GM23338 (cell line): Measurements from ENCODE around the gene FTCD. TPM values are rescaled to one million over a fixed set of nuclear protein-coding genes. Genes with fewer than 3 reads are reported as not detected.

Source experiments
- ATAC-seq: fragments of 200-7000 bp; cut with Tn5 transposase; 3 replicates; pipeline ENCODE4 v1.9.1; 2020
- DNase-seq: peaks from one replicate; pipeline ENCODE4 v3.0.0-alpha.2; 2015; ENCODE audit warnings: low spot score
- H2AFZ ChIP-seq: fragments of 200-600 bp; sonication (generic); 2 replicates; pipeline ENCODE4 v1.8.0; 2016; ENCODE audit warnings: antibody characterized with exemption, mild to moderate bottlenecking, moderate library complexity
- H3F3A ChIP-seq: fragments of 200-600 bp; sonication (generic); replicated peaks from 2 replicates; pipeline ENCODE4 v1.8.0; 2017; ENCODE audit warnings: antibody characterized with exemption, mixed run types, low read depth
- H3K27ac ChIP-seq: fragments of 200-600 bp; sonication (generic); 2 replicates; pipeline ENCODE4 v1.6.1; 2016; ENCODE audit warnings: low read depth
- H3K27me3 ChIP-seq: fragments of 200-600 bp; sonication (generic); 2 replicates; pipeline ENCODE4 v1.8.0; 2016; ENCODE audit warnings: mild to moderate bottlenecking, mixed run types, moderate library complexity; ENCODE audit not compliant: insufficient read depth
- H3K36me3 ChIP-seq: fragments of 200-600 bp; sonication (generic); 2 replicates; pipeline ENCODE4 v1.8.0; 2016; ENCODE audit warnings: mild to moderate bottlenecking; ENCODE audit not compliant: insufficient read depth
- H3K4me1 ChIP-seq: fragments of 200-600 bp; sonication (generic); 2 replicates; pipeline ENCODE4 v1.8.0; 2016; ENCODE audit warnings: mild to moderate bottlenecking, moderate library complexity; ENCODE audit not compliant: insufficient read depth
- H3K4me2 ChIP-seq: fragments of 200-600 bp; sonication (generic); 2 replicates; pipeline ENCODE4 v1.7.1; 2017; ENCODE audit warnings: mixed run types
- H3K4me3 ChIP-seq: fragments of 200-600 bp; sonication (generic); 2 replicates; pipeline ENCODE4 v1.6.1; 2016; ENCODE audit warnings: mixed run types
- H3K79me2 ChIP-seq: fragments of 200-600 bp; sonication (generic); replicated peaks from 2 replicates; pipeline ENCODE4 v1.8.0; 2017; ENCODE audit warnings: mild to moderate bottlenecking; ENCODE audit not compliant: insufficient read depth
- H3K9me2 ChIP-seq: fragments of 200-600 bp; sonication (generic); 2 replicates; pipeline ENCODE4 v1.8.0; 2017; ENCODE audit not compliant: insufficient read depth
- H4K20me1 ChIP-seq: fragments of 200-600 bp; sonication (generic); replicated peaks from 2 replicates; pipeline ENCODE4 v1.8.0; 2017; ENCODE audit warnings: mild to moderate bottlenecking; ENCODE audit not compliant: insufficient read depth
- H3K27ac Mint-ChIP-seq: 2 replicates; pipeline ENCODE4 v1.8.0; 2020; ENCODE audit warnings: inconsistent platforms, mild to moderate bottlenecking, moderate library complexity, mixed read lengths
- H3K27me3 Mint-ChIP-seq: 3 replicates; pipeline ENCODE4 v1.8.0; 2022; ENCODE audit warnings: low read depth, mild to moderate bottlenecking, moderate library complexity, mixed read lengths, inconsistent platforms; ENCODE audit not compliant: insufficient read depth, poor library complexity
- H3K36me3 Mint-ChIP-seq: 3 replicates; pipeline ENCODE4 v1.8.0; 2021; ENCODE audit warnings: low read depth, mild to moderate bottlenecking, inconsistent platforms, moderate library complexity, mixed read lengths
- H3K4me1 Mint-ChIP-seq: 3 replicates; pipeline ENCODE4 v1.8.0; 2020; ENCODE audit warnings: mild to moderate bottlenecking, inconsistent platforms, mixed read lengths
- H3K4me3 Mint-ChIP-seq: 3 replicates; pipeline ENCODE4 v1.8.0; 2021; ENCODE audit warnings: moderate library complexity, mild to moderate bottlenecking, inconsistent platforms, mixed read lengths
- H3K9me3 Mint-ChIP-seq: 3 replicates; pipeline ENCODE4 v1.8.0; 2020; ENCODE audit warnings: moderate library complexity, mild to moderate bottlenecking, inconsistent platforms, mixed read lengths
- CREB1 ChIP-seq: fragments of 250-450 bp; sonication (Bioruptor Pico); IDR thresholded peaks from 2 replicates; pipeline ENCODE4 v1.5.0; 2020; ENCODE audit warnings: low read depth, mild to moderate bottlenecking, moderate library complexity
- CTCF ChIP-seq, 2 experiments: fragments of 200-600 bp in 1 of 2; sonication (generic) in 1 of 2; conservative IDR thresholded peaks; 2 replicates each; pipeline versions ENCODE4 v1.5.1 to v1.6.1; 2016 to 2017; ENCODE audit warnings: antibody characterized with exemption in 2 of 2, low read depth in 2 of 2, mild to moderate bottlenecking in 2 of 2, moderate library complexity in 1 of 2
- ETS1 ChIP-seq: IDR thresholded peaks from 2 replicates; pipeline ENCODE4 v1.6.1; 2016; ENCODE audit warnings: antibody characterized with exemption
- EZH2phosphoT487 ChIP-seq: fragments of 200-600 bp; sonication (generic); IDR thresholded peaks from one replicate; pipeline ENCODE4 v1.8.1; 2018; ENCODE audit warnings: antibody characterized with exemption; ENCODE audit not compliant: unreplicated experiment
- JUNB ChIP-seq: IDR thresholded peaks from one replicate; pipeline ENCODE4 v1.6.1; 2016; ENCODE audit warnings: antibody characterized with exemption; ENCODE audit not compliant: unreplicated experiment
- NANOG ChIP-seq: IDR thresholded peaks from 2 replicates; pipeline ENCODE4 v1.6.1; 2016; ENCODE audit warnings: antibody characterized with exemption, borderline replicate concordance
- ZNF331 ChIP-seq: fragments of 250-450 bp; sonication (Bioruptor Pico); IDR thresholded peaks from 2 replicates; pipeline ENCODE4 v1.5.0; 2020; ENCODE audit warnings: low read depth, mild to moderate bottlenecking, moderate library complexity
- ZNF462 ChIP-seq: fragments of 250-450 bp; sonication (Bioruptor Pico); IDR thresholded peaks from 2 replicates; pipeline ENCODE4 v1.5.0; 2020; ENCODE audit warnings: mild to moderate bottlenecking, moderate library complexity
- polyA plus RNA-seq: library from polyadenylated mRNA; unstranded; fragments of >200 nt; fragmentation: Nextera tagmentation; extraction: Ambion mirVana; gene quantifications from 2 replicates; pipeline ENCODE4 v1.2.1, GENCODE V29; 2016
- total RNA-seq: library from RNA; depleted of rRNA; stranded (reverse); fragments of >200 nt; shearing (Covaris generic); gene quantifications from 2 replicates; pipeline ENCODE4 v1.2.3, GENCODE V29; 2014

The FTCD gene
- total and polyA plus RNA-seq, 2 experiments from 2014 or later, result 0.90 to 2.3 TPM

GRCh38 chr21:46159390-46159789 is 4.0 kb upstream of the FTCD start (continued):
- TF ChIP-seq ETS1 (no peak), EZH2phosphoT487 (no peak), NANOG (no peak), CREB1 (no peak), JUNB (no peak), ZNF462 (CRISPR knock-in tag) (no peak)

GRCh38 chr21:46158666-46159300 is 3.4 kb upstream of the FTCD start:
- Histone ChIP-seq H3K79me2 (no peaks in the 10 kb centered on the region), H3K4me3 (no peak overlapping the region), H4K20me1 (no peaks in the 10 kb centered on the region), H3F3A (0 out of 2 replicates have a peak, but pooled peaks cover 4% of the 10 kb centered on the region), H2AFZ (no peak overlapping the region), H3K36me3 (no peaks in the 10 kb centered on the region), H3K9me2 (no peaks in the 10 kb centered on the region), H3K27me3 (no peaks in the 10 kb centered on the region), H3K4me1 (no peaks in the 10 kb centered on the region), H3K27ac (no peak overlapping the region), H3K4me2 (no peak overlapping the region)
- no peak overlapping the region for H3K4me3 Mint-ChIP-seq
- H3K36me3 Mint-ChIP-seq, result peaks cover 41% of the 10 kb centered on the region
- ATAC-seq (no peak), DNase-seq (no peak)
- H3K27ac Mint-ChIP-seq, result no peak overlapping the region
- H3K9me3 Mint-ChIP-seq, result peaks cover 20% of the 10 kb centered on the region
- H3K4me1 Mint-ChIP-seq, result no peaks in the 10 kb centered on the region
- peaks cover 27% of the 10 kb centered on the region for H3K27me3 Mint-ChIP-seq
- TF ChIP-seq JUNB (no peak), ETS1 (no peak), ZNF331 (CRISPR knock-in tag) (no peak), CTCF (conservative IDR thresholded peaks at IDR 0.05; ENCODE audit: low read depth in 2 of 2) (no peak)
